Left ventricle myocardium inferior (tissue), 1 donor: ENCODE measurements around the gene KDELR3. TPM values are rescaled to one million over a fixed set of nuclear protein-coding genes. Genes with fewer than 3 reads are reported as not detected.

Source experiments
- DNase-seq: peaks from one replicate; pipeline ENCODE4 v3.0.0-alpha.2; 2020
- H3K27ac ChIP-seq: fragments of 200-600 bp; replicated peaks from 2 replicates; pipeline ENCODE4 v1.8.0; 2021
- H3K27me3 ChIP-seq: fragments of 200-600 bp; 2 replicates; pipeline ENCODE4 v1.8.0; 2021; ENCODE audit warnings: low read depth
- H3K36me3 ChIP-seq: fragments of 200-600 bp; 2 replicates; pipeline ENCODE4 v1.8.0; 2021
- H3K4me1 ChIP-seq: fragments of 200-600 bp; 2 replicates; pipeline ENCODE4 v1.8.0; 2021
- H3K4me3 ChIP-seq: fragments of 200-600 bp; 2 replicates; pipeline ENCODE4 v1.8.0; 2021; ENCODE audit warnings: mild to moderate bottlenecking, moderate library complexity
- H3K9me3 ChIP-seq: fragments of 200-600 bp; replicated peaks from 2 replicates; pipeline ENCODE4 v1.8.0; 2021
- CTCF ChIP-seq: fragments of 200-600 bp; IDR thresholded peaks from 2 replicates; pipeline ENCODE4 v1.8.0; 2021; ENCODE audit warnings: antibody characterized with exemption, mild to moderate bottlenecking, borderline replicate concordance
- intact Hi-C: fragments of 100-400 bp; cut with micrococcal nuclease; formaldehyde crosslinking; loops from one replicate; pipeline ENCODE4 v1.11.0; 2022
- total RNA-seq: library from RNA; stranded (reverse); fragmentation: NEBNext Ultra II Directional; extraction: Animal tissue kit (Norgen Biotek cat#: 25700); gene quantifications from one replicate; pipeline ENCODE4 v1.2.1, GENCODE V29; 2021
- donor health status: DM: no; HTN: yes; CAD: no; lungs with severe emphysema.

Gene KDELR3
- total RNA-seq, 1 donor from 2014 or later: 6.0 TPM

DNA sequence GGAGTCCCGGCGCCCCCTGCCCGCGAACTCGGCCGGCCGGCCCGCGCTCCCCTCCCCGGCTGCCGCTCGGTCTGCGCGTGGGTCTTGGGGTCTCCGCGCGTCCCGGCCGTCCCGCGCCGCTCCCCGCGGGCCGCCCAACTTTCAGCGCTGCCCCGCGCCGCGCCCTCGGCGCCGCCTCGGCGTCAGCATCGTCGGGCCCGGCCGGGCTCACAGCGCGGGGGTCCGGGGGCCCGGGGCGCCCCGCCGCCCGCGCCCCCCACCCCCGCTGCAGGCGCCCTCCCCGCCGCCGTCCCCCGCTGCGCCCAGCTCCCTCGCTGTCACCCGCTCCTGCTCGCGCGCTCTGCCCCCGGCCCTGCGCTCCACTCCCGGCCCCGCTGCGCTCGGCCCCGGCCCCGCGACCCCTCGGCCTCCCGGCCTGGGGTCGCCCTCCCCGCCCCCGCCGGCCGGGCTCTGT lies 12.8 kb upstream of the KDELR3 start, which contains the start of gene KCNJ4:
KCNJ4 (minus strand) TSS at position 124 of the 454 bp plus-strand sequence. CDS start 27,067 bp downstream, outside the sequence.
- intact Hi-C loops: no loop called here
- Histone ChIP-seq H3K4me1 (peaks cover 71% of the 10 kb centered on the region), H3K9me3 (no peaks in the 10 kb centered on the region), H3K4me3 (peak within 1 kb of the TSS; percentile 70), H3K27ac (peak within 1 kb of the TSS; percentile 94), H3K36me3 (no peaks in the 10 kb centered on the region), H3K27me3 (peaks cover 93% of the 10 kb centered on the region)
- TF ChIP-seq CTCF: no peak
- no peak for DNase-seq

- intact Hi-C loops: no loop called here
- peaks cover 89% of the 10 kb centered on the region for H3K27me3 ChIP-seq
- H3K27ac ChIP-seq: peak overlapping the region; percentile 94
Measured at GRCh38 chr22:38455530-38456271, 12.2 kb upstream of the KDELR3 start.

GRCh38 chr22:38456272-38456835 lies 11.5 kb upstream of the KDELR3 start:
- no peak for DNase-seq
- Histone ChIP-seq H3K27ac (peak overlapping the region; percentile 94), H3K9me3 (no peaks in the 10 kb centered on the region), H3K27me3 (peaks cover 88% of the 10 kb centered on the region), H3K4me3 (peak overlapping the region; percentile 70), H3K4me1 (peaks cover 67% of the 10 kb centered on the region), H3K36me3 (no peaks in the 10 kb centered on the region)
- TF ChIP-seq CTCF: no peak
- intact Hi-C loops: no loop called here

More at GRCh38 chr22:38455530-38456271, 12.2 kb upstream of the KDELR3 start:
- DNase-seq: no peak
- Histone ChIP-seq H3K4me1 (peaks cover 67% of the 10 kb centered on the region), H3K36me3 (no peaks in the 10 kb centered on the region), H3K4me3 (peak overlapping the region; percentile 70), H3K9me3 (no peaks in the 10 kb centered on the region)
- no peak for TF ChIP-seq CTCF

- no peak for TF ChIP-seq CTCF
- Histone ChIP-seq H3K27ac (peak overlapping the region; percentile 94), H3K4me1 (peaks cover 67% of the 10 kb centered on the region), H3K9me3 (no peaks in the 10 kb centered on the region), H3K27me3 (peaks cover 87% of the 10 kb centered on the region), H3K4me3 (no peak overlapping the region), H3K36me3 (no peaks in the 10 kb centered on the region)
- intact Hi-C loops: no loop called here
- no peak for DNase-seq
Measured at GRCh38 chr22:38456841-38457699, 10.8 kb upstream of the KDELR3 start.

GRCh38 chr22:38460426-38460840 lies 7.5 kb upstream of the KDELR3 start:
- intact Hi-C loops: no loop called here
- Histone ChIP-seq H3K4me1 (peaks cover 59% of the 10 kb centered on the region), H3K36me3 (no peaks in the 10 kb centered on the region), H3K27me3 (peaks cover 67% of the 10 kb centered on the region), H3K27ac (no peak overlapping the region), H3K9me3 (no peaks in the 10 kb centered on the region), H3K4me3 (no peak overlapping the region)
- TF ChIP-seq CTCF: no peak
- DNase-seq: no peak
